DMS 273 treated with DMSO at 0.1 percent for 48 hours (cell line): Measurements from ENCODE around the gene CDC25B.
A peak's percentile ranks its signal among the peaks of the same experiment; 100 is the strongest.

Experiments
- DNase-seq: peaks from one replicate; lab custom pipeline; 2025; lab: John Stamatoyannopoulos, UW

Gene CDC25B

GRCh38 chr20:3804254-3804751 lies 8.2 kb downstream of the CDC25B start:
- no peak for DNase-seq

DNA sequence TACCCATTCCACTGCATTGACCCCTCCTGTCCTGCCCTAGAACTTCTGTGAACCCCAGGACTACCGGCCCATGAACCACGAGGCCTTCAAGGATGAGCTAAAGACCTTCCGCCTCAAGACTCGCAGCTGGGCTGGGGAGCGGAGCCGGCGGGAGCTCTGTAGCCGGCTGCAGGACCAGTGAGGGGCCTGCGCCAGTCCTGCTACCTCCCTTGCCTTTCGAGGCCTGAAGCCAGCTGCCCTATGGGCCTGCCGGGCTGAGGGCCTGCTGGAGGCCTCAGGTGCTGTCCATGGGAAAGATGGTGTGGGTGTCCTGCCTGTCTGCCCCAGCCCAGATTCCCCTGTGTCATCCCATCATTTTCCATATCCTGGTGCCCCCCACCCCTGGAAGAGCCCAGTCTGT lies 8.7 kb downstream of the CDC25B start:
- no peak for DNase-seq

- no peak for DNase-seq
Observed at GRCh38 chr20:3808544-3808943, 12.4 kb downstream of the CDC25B start.

DNA sequence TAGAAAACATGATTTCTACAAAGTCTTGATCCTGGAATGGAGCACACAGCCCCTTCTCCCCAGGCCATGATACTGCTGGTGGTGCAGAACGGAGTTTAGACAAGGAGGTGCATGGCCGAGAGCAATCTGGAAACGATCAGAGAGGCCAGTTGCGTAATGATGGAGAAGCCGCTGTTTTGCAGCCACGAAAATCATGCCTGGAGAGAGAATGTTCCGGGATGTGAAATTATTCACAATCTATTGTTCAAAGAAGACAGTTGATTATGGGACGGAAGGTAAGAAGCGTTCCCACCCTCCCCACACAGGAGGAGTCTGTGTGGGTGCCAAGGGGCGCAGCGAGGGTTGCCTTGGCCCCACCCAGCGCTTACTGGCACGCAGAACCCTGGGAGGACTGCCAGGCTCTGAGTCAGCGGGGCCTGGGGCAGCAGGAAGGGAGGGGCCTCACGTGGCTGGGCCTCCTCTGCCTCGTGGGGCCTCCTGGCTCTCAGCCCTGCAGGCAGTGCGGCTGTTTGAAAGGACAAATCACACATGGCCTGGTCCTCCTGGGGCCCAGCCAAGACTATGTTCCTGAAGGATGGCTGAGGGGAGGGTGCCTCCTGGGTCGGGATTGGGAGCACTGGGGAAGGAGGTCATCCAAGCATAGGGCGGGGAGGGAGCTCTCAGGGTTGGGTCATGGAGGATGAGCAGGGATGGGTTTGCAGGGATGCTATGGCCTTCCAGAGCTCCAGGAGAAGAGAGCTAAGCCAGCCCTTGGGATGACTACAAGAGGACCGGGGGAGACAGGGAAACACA lies 15.6 kb downstream of the CDC25B start:
- DNase-seq, result peak; percentile 88

DNA sequence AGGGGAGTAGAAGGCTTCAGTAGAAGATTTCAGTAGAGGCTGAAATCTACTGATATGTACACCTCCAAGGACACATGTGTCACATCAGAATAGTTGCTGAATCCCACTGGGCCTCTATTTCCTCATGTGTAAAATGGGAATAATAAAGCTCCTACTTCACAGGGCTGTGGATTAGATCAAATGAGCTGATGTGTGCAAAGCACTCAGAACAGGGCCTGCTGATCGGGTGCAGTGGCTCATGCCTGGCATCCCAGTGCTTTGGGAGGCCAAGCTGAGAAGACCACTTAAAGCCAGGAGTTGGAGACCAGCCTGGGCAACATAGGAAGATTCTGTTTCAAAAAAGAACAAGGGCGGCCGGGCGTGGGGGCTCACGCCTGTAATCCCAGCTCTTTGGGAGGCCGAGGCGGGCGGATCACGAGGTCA lies 16.2 kb downstream of the CDC25B start:
- no peak for DNase-seq

GRCh38 chr20:3812975-3813847 lies 17.1 kb downstream of the CDC25B start:
- no peak for DNase-seq

GRCh38 chr20:3813848-3814581 lies 17.9 kb downstream of the CDC25B start:
- DNase-seq, result no peak

DNA sequence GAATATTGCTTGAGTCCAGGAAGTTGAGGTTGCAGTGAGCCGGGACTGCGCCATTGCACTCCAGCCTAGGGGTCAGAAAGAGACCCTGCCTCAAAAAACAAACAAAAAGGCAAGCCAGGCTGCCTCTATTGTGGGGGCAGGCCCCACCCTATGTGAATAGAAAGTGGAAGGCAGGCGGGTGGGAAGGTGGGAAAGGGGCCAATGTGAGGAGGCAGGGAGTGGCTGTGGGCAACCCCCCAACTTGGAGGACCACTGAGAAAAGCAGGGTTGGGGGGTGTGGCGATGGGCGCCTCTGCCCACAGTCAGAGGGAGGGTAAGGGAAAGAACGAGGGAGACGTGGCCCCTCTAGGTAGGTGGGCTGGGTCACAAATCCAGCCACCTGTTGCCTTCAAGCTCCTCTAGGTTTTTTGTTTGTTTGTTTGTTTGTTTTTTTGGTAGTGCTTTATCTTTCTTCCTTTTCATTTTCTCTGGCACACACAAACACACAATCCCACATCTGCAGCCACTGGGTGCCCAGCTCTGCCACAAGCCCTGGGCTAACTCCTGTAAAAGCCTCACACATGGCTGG lies 18.9 kb downstream of the CDC25B start:
- no peak for DNase-seq

- no peak for DNase-seq
Observed at GRCh38 chr20:3815703-3816315, 19.7 kb downstream of the CDC25B start.

GRCh38 chr20:3818155-3819151 lies 22.3 kb downstream of the CDC25B start:
- DNase-seq, result peak; percentile 81

GRCh38 chr20:3819411-3820047 lies 23.4 kb downstream of the CDC25B start:
- no peak for DNase-seq

DNA sequence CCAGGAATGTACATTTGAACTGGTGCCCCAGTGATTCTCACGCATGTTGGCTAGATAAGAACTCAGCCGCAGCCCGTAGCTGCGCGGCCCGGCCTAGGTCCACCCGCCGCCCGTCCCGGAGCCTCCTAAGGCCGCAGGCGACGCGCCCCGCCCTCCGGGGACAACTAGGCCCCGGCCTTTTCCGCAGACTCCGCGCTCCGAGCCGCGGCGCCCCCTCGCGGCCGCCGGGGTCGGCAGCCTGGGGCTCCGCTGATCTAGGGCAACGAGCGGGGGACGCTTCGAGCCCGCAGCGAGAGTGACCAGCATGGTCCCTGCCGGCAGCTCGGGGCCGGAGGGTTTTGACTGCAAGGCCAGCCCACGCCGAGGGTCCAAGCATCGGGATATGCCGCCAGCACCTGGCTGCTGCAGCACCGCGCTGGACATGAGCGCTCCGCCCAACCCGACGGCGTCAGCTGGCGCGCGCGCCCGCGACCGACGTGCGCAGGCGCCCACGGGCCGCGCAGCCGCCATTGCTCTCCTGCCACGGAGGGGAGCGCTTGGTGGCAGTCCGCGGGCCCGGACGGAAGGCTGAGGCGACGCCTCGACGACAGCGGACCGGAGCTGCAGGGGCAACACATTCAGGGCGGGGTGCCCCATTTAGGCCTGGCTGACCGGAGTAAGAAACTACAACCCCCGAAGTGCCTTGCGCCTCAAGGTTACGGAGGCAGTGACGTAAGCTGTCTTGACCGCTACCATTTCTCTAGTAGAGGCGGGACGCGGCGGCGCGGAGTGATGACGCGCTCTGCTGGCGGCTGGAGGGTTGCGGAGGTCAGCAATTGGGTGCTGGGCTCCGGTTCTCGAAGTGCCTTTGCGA lies 24.2 kb downstream of the CDC25B start, which contains the start of gene AP5S1:
Gene AP5S1, plus strand, starts transcription at position 500 of the 853 bp plus-strand sequence. CDS start 1,571 bp downstream, outside the sequence.
- DNase-seq, result peak; percentile 88

- no peak for DNase-seq
Observed at GRCh38 chr20:3820901-3821727, 25.0 kb downstream of the CDC25B start.

- no peak for DNase-seq
Observed at GRCh38 chr20:3821996-3822395, 25.9 kb downstream of the CDC25B start.

- no peak for DNase-seq
Observed at GRCh38 chr20:3823881-3824280, 27.8 kb downstream of the CDC25B start.

GRCh38 chr20:3825526-3825925 lies 29.4 kb downstream of the CDC25B start:
- DNase-seq, result no peak

DNA sequence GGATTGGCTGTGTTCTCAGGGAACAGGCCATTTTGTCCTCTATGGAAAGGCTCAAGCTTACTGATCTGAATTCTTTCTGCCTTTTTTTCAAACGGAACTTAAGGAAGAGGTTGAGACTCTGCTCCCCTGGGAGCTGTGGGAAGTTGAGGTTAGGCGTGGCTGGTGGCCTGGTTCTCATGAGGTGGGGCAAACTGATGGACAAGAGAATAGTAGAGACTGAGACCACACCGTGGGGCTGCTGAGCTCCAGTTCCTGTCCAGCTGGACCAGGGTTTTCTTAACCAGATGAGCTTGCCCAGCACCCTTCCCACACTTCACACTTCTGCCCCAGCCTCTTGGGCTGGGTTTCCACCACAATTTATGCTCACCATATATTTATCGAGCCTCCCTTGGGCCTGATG lies 30.3 kb downstream of the CDC25B start:
- no peak for DNase-seq

- no peak for DNase-seq
Observed at GRCh38 chr20:3828798-3829197, 32.7 kb downstream of the CDC25B start.
